ENCODE results near the gene CAMKMT.
"Not testable (repeated sequence)": the region's sequence is repeated elsewhere in the genome, so short reads cannot be mapped to it uniquely, and the experiment has no call there.

Gene CAMKMT

GRCh38 chr2:44450082-44450481 is 88.3 kb downstream of the CAMKMT start:
- no peak for DNase-seq

GRCh38 chr2:44450806-44451205 is 89.1 kb downstream of the CAMKMT start:
- no peak for DNase-seq

DNA sequence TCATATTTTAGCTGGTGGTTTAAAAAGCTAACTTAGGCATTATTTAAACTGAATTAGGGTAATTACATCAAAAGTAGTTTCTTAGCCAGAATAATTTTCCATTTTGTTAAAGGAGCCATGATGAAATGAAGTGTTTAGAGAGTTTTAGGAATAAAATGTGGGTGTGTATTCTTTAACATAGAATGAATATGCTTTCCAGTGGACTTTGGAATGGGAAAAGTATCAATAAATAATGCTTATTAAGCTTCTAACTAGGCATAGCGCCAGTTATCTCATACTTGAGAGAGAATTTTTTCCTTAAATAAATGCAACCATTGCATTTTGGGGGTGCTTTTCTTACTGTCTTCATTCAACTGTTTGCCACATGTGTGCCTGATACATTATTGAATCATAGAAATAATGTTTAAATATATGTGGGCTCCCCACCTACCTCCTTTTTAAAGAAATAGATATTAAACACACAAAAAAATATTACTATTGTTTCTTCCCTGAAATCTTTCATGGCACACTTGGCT is 90.4 kb downstream of the CAMKMT start:
- no peak for DNase-seq

DNA sequence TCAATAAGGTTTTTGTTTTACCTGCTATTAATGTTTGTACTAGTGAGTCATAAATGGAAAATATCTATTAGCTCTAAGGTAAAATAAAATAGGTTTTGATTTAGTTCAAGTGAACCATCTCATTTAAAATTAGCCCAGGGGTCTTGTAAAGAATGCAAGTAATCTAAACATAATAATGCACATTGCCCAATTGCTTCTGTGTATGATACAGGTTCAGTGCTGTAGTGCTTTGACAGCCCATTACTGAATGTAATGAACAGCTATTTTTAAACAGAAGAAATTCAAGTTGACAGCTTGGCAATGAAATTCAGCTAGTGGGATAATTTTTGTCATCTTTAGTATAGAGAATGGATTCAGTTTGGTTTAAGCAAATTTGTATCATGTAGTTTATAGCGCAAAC is 91.5 kb downstream of the CAMKMT start:
- no peak for DNase-seq

DNA sequence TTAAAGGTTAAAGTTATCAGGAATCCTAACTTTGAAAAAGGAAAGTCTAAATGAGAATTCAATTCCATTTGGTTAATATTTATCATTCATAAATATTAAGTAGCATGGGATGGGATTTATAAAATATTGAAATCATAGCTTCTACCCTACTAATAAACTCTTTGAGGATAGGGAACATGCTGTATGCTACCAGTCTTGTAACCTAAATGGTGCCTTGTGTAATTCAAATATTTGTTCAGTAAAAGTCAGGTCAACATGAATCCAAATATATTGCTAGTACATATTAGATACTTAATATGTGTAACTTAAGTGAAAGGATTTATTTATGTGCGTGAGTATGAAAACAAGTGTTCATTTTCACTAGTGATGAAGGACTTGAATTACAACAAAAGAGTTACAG is 94.1 kb downstream of the CAMKMT start:
- DNase-seq, result no peak

- no peak for DNase-seq
Observed at GRCh38 chr2:44456946-44457345, 95.2 kb downstream of the CAMKMT start.

- no peak for DNase-seq
Observed at GRCh38 chr2:44459739-44460138, 98.0 kb downstream of the CAMKMT start.

DNA sequence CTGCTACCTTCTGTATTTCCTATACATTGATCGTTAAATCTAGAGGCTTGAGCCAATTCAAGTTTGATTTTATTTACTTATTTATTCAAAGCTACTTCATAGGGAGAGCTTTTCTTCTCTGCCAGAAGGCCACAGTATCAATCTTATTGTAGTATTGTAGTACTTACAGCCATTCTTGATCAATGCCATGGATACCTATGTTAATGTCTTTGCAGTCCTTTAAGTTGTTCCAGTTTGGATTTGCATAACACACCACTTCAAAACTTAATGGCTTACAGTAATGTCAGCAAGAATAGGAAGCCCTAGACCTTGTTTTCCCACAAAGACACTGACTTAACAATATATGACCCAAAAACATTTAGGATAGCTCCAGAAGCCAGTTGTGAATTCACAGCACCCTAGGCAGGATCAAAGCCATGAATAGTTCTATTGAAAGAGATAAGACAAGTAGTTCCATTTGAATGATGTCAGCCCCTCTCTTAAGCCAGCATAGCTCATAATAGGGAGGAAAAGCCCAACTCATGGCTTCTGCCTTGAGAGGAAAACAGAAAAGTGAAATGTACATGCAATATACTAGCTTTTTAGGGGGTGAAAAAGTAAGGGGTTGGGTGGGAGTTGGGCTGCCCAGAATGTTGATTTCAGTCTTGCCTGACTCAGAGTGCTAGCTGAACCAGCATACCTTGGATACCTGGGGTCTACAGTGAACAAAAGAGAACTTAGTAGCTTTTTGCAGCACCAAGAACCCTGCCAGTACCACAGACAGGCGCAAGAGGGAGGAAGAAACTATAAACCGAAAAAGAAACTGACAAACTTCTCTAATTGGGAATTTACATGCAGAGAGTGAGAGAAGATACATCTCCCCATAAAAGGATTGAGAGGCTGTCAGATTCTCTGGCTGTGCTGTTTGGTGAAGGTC is 101.4 kb downstream of the CAMKMT start:
- DNase-seq, result no peak

GRCh38 chr2:44464437-44464836 is 102.7 kb downstream of the CAMKMT start:
- no peak for DNase-seq

- DNase-seq, result no peak
Observed at GRCh38 chr2:44470151-44470550, 108.4 kb downstream of the CAMKMT start.

DNA sequence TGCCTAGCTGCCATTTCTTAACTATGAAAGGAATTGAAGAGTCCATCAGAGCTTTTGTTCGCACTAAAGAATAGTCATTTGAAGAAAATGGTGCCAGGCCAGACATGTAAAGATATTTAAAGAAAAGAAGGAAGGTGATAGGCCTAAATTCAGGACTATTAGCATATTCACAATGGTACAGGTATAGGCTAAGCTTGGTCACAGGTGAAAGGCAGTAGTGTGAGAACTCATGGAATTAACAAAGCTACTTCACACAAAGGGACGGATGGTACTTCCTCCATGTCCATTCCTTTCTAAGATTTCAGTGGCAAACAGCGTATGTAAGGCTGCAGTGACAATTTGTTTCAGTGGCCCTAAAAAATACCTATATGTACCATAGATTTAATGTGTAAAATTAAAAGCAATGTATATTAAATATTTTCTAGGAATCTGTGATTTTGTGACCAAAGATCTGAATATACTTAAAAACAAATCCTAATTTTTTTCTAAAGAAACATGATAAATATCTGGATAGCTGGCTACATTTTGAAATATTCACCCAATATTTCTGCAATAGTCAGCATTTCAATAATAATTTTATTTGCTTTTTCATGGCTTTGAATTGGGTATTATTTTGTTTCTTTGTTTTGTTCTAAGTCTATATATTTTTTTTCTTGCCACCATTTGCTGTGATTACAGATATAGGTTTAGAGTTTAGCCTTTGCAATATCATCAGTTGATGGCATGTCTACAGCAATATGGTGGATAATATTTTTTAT is 116.1 kb downstream of the CAMKMT start:
- DNase-seq, result no peak

DNA sequence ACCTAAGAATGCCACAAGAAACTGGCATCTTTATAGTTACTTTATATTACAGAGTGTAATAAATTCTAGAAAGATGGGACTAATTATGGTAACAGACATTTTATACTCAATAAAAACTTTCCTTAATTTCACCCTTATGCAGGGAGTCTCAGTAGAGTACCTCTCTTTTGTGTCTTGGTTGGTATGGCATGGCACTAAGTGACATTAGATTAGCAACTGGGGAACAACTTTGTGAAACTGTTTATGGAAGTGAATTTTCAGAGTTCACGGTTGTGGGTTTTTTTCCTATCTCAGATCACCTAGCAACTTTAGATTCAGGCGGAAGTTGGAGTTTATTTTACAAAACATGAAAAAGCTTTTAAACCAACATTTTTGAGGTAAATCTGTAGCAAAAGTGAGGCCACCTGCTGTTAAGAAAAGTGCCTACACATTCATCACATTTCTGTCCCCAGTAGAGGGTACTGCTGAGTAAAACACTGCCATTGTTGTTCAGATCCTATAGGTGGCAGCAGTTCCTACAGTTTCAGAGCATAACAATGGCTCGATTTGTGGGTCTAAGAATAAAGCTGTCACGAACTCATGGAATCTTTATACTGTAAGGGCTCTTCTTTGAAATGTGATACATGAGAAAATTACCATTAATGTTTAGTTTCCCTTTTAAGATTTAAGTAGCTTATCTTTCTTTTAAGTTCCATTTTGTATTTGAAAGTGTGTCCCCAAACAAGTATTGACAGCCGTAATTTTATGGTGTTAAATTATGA is 117.6 kb downstream of the CAMKMT start:
- peak; percentile 57 for DNase-seq

GRCh38 chr2:44480068-44480467 is 118.3 kb downstream of the CAMKMT start:
- no peak for DNase-seq

GRCh38 chr2:44487052-44487451 is 125.3 kb downstream of the CAMKMT start:
- no peak for DNase-seq

DNA sequence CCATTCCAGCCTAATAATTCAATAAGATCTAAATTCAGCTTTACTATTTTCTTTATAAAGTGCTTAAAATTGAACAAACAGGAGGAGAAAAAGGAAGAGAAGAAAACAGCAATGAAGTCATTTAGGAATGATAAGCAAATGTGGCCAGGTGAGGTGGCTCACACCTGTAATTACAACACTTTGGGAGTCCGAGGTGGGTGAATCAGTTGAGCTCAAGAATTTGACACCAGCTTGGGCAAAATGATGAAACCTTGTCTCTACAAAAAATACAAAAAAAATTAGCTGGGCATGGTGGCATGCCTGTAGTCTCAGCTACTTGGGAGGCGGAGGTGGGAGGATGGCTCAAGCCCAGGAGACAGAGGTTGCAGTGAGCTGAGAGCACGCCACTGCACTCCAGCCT is 129.0 kb downstream of the CAMKMT start:
- no peak for DNase-seq

- no peak for DNase-seq
Observed at GRCh38 chr2:44494006-44494405, 132.3 kb downstream of the CAMKMT start.

- DNase-seq, result no peak
Observed at GRCh38 chr2:44495035-44495434, 133.3 kb downstream of the CAMKMT start.

DNA sequence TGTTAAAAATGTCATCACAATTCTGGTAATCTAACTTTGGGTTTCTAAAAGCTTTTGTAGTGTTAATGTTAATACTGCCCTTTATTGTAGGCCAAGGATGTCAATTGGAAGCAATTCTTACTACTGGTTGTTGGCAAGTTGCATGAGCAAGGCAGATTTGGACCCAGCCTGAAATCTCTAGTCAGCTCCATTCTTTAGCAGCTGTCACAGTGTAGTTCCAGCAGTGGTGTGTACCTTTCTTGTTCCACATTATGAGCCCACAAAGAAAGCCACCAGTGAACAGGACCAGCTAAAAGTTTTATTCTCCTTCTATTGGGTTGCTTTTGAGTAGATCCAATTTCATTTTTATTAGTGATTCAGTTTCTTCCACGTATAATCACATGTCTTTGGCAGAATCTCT is 133.8 kb downstream of the CAMKMT start:
- no peak for DNase-seq

GRCh38 chr2:44496130-44496529 is 134.4 kb downstream of the CAMKMT start:
- no peak for DNase-seq

GRCh38 chr2:44498551-44498950 is 136.8 kb downstream of the CAMKMT start:
- no peak for DNase-seq

DNA sequence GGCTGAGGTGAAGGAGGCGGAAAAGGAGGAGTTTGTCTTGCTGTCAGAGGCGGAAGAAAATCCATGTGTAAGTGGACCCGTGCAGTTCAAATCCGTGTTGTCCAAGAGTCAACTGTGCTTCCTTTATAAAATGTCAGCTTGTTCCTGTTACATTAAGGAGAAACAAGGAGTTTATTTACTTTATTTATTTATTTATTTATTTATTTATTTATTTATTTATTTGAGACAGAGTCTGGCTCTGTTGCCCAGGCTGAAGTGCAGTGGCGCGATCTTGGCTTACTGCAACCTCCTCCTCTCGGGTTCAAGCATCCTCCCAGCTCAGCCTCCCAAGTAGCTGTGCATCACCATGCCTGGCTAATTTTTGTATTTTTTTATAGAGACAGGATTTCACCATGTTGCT is 143.9 kb downstream of the CAMKMT start:
- DNase-seq, result not testable (repeated sequence)

DNA sequence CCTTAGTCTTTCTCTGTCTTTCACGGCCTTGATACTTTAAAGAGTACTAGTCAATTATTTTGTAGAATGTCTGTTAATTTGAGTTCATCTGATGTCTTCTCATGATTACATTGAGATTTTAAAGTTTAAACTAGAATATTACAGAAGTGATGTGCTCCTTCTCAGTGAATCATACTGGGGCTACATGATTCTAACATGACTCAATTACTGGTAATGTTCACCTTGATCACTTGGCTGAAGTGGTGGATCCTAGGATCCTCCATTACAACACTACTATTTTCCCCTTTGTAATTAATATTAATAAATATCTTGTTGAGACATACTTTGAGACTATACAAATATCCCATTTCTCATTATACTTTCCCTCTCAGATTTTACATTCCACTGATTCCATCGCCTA is 148.5 kb downstream of the CAMKMT start:
- DNase-seq, result no peak

GRCh38 chr2:44515416-44515815 is 153.7 kb downstream of the CAMKMT start:
- no peak for DNase-seq
